GM18517 (cell line): Measurements from ENCODE around the gene SGK1.
"Not testable (repeated sequence)": the region's sequence is repeated elsewhere in the genome, so short reads cannot be mapped to it uniquely, and the experiment has no call there.

Experiments
- ATAC-seq: cut with Tn5 transposase; IDR thresholded peaks from one replicate; pipeline ENCODE4 v1.9.1; 2021; ENCODE audit warnings: mild to moderate bottlenecking, moderate library complexity; ENCODE audit not compliant: unreplicated experiment

Gene SGK1

GRCh38 chr6:134230087-134230700 is 87.7 kb downstream of the SGK1 start:
- ATAC-seq, result no peak

- no peak for ATAC-seq
Observed at GRCh38 chr6:134229520-134229919, 88.4 kb downstream of the SGK1 start.

- no peak for ATAC-seq
Observed at GRCh38 chr6:134223796-134224420, 94.0 kb downstream of the SGK1 start.

DNA sequence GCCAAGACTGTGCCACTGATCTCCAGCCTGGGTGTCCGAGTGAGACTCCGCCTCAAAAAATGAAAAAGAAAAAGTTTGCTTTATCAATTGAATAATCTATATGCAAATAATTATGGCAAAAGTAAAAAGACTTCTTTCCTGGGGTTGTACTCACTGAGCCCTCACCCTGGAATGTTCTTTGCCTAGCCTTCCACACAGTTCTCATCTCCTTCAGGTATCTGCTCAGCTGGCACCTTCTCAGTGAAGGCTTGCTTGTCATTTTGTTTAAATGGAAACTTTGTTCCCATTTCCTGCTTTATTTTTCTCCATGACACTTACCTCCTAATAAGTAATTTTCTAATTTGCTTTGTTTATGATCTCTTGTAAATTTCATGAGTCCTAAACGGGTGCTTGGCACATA is 96.7 kb downstream of the SGK1 start:
- ATAC-seq, result no peak

- no peak for ATAC-seq
Observed at GRCh38 chr6:134217798-134218140, 100.1 kb downstream of the SGK1 start.

DNA sequence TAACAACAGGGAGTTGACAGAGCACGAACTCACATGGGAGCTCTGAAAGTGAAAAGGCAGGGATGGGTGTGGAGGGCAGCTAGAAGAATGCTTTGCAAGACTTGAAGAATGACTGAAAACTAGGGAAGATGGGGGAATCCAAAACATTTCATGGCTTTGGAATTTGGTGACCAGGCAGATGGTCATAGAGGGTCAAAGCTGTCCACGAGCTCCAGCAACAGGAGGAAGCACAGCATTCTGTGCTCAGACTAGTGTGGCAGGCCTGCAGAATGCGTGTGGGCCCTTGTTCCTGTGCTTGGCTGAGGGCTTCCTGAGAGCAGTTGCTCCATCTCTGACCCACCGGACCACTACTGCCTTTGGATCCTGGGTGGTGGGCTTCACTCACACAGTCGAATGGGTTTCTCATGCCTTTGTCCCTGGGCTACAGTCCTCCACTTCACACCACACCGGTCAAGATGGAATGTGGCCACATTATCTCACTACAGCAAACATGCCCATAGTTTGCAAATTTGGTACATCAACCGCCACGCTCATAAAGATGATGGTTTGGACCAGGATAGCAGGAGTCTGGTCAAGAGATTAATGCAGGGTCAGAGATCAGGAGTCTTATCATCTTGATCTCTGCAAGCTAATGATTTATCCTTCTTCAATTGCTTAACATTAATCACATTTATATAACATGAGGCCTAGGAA is 100.7 kb downstream of the SGK1 start:
- no peak for ATAC-seq

GRCh38 chr6:134216301-134217010 is 101.5 kb downstream of the SGK1 start:
- no peak for ATAC-seq

- ATAC-seq, result not testable (repeated sequence)
Observed at GRCh38 chr6:134213410-134213809, 104.5 kb downstream of the SGK1 start.

- no peak for ATAC-seq
Observed at GRCh38 chr6:134211297-134211696, 106.6 kb downstream of the SGK1 start.

- no peak for ATAC-seq
Observed at GRCh38 chr6:134207421-134207820, 110.5 kb downstream of the SGK1 start.

DNA sequence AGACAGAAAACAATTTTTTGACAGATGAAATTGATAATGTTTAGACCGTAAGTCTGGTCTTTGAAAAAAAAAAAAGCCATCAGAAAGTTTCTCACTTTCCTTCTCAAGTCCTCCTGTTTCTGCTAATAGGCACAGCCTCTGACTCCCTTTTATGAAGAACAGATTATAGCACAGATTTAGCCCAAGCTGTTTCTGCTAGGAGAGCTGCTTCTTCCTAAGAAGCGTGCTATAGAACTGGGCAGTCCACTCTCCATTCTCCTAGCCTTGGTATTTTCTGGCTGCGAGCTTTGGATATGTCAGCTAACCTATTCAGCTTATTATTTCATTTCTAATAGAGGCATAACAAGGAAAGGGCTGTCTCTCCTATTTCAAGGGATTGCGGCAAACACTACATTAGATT is 112.5 kb downstream of the SGK1 start:
- no peak for ATAC-seq

GRCh38 chr6:134204759-134205158 is 113.2 kb downstream of the SGK1 start:
- ATAC-seq, result not testable (repeated sequence)

DNA sequence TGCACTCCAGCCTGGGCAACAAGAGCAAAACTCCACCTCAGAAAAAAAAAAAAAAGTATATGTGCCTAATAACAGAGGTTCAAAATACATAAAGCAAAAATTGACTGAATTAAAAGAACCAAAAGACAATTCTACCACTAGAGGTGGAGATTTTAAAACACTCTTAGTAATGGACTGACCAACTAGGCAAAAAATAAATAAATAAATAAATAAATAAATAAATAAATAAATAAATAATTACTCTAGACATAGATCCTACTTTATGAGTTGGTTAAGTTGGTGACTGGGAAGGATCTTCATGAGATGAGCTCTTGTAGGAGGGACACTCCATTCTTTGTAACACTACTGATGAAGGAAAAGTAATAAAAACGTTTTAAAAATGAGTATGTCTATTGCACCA is 113.9 kb downstream of the SGK1 start:
- ATAC-seq, result no peak

DNA sequence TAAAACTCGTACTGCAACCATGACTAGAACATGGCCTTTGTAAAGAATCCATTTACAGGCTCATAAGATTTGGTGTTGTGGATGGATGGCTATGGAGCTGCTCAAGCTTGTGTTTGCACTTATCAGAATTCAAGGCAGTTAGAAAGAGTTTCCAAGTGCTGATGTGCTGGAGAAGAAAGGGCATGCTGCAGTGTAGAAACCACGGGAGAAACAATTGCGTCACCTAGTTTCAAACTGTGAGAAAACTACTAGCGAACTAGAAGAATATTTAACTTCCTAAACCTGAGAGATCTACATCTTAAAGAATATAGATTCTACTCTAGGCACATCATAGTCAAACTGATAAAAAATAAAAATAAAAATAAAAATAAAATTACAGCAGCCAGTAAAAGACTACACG is 116.2 kb downstream of the SGK1 start:
- no peak for ATAC-seq

DNA sequence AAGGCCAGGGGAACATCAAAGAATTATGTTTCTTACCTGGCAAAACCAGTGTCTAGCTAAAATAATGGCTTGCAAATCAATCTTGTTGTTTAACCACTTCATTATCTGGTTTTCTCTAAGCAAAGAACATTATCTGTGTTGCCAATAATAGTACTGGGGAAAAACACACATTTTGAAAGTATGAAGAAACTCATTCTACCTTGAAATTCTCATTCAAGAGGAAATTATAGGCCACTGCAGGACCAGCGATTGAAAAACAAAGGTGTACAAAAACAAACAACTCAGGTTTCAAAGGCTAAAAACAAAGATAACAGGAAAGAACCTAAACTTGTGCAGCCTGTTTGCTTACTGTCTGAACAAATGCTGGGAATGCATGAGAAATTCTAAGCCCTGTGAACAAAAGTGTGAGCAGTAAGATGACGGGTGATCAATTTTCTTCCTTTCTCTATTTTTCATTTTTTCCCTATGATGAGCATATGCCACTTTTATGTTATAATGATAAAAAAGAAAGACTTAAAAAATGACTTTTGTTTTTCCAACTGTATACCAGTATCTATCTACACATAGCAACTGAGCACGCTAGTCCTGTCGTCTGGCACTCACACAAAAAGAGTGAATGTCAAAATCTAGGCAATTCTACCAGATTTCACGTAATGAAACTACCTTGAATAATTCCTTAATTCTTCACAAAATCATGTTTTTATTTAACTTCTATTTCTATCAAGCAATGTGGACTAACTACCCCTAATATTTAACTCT is 117.9 kb downstream of the SGK1 start:
- ATAC-seq, result no peak

DNA sequence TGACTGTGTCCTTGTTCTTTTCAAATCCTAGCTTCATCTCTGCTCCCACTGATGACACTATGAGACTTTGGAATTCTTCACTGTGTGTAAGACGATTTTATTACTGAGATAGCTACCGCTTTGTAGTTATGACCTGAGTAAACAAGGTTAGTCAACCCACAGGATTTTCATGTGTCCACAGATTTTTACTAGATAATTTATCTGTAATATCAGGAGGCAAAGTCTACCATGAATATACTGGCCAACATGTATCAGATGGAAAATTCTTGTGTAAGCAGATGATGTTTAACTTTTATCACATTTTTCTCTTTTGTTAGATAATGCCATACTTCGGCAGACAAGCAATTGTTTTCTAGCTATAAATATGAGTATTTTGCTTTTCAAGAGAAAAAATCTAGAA is 119.8 kb downstream of the SGK1 start:
- ATAC-seq, result no peak

GRCh38 chr6:134197685-134198084 is 120.2 kb downstream of the SGK1 start:
- not testable (repeated sequence) for ATAC-seq

DNA sequence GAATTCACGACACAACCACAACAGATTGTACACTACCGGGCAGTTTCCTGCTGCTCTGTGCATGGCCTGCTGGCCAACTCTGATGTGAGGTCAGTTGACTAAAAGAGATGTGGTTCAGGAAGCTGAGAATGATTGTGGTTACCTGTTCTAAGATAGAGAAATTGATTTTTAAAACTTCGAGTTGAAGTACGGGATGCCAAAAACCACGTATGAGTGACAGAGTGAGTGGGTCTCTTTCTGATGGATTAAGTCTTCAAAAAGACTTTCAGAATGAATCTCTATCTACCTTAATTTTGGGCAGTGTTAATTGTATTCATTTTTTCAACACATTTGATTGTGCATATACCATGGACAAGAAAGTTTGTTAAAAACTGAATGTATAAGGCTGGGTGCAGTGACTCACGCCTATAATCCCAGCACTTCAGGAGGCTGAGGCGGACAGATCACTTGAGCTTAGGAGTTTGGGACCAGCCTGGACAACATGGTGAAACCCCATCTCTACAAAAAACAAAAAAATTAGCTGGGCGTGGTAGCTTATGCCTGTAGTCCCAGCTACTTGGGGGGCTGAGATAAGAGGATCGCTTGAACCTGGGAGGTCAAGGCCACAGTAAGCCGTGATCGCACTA is 121.2 kb downstream of the SGK1 start:
- no peak for ATAC-seq

DNA sequence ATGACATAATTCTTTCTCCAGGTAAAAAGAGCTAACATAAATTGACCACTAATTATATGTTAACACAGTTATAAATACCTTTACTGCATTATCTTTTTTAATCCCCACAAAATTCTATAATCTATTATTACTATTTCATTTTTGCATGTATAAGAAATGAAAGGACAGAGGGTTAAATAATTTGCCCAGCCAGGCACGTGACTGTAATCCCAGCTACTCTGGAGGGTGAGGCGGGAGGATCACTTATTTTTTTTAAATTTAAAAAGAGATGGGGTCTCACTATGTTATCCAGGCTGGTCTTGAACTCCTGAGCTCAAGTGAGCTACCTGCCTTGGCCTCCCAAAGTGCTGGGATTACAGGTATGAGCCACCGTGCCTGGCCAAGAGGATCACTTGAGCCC is 121.9 kb downstream of the SGK1 start:
- ATAC-seq, result no peak

DNA sequence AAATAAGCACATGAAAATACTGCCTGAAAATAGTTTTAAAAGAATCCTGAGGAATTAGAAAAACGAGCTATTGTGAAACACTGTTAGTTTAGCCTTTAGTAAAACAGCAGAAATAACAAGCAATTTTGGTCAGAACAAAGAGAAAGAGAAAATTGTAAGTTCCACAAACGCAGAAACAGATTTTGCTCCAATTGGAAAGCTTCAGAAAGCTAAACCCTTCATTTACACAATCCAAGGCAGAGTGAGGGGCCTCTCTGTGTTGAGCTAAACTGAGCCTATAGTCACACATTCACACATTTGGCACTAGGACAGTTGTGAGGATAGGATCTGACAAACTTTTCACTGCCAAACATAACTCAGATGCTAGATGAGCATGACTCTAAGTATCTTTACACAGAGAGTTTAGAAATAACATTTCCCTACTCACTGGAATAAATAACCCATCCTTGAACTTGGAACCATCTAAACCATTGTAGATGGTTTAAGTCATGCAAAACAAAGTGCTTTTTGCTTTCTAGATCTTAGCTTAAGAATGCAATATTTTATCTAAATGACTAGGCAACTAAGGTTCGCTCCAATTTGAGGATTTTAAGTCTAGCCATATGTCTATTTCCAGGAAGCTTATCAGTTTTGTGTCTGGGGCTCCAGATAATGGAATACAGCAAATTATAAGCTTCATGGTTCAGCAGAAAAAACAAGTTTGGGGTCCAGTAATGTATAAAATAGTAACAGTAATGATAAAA is 122.6 kb downstream of the SGK1 start:
- no peak for ATAC-seq
